ENCODE measurements around the gene OR2K2. TPM values are rescaled to one million over a fixed set of nuclear protein-coding genes. Genes with fewer than 3 reads are reported as not detected.
A peak's percentile ranks its signal among the peaks of the same experiment; 100 is the strongest.
"Not testable (repeated sequence)": the region's sequence is repeated elsewhere in the genome, so short reads cannot be mapped to it uniquely, and the experiment has no call there.

Gene OR2K2
- total RNA-seq, 1 donor from 2014 or later = not detected

GRCh38 chr9:111301195-111301594, 28.8 kb downstream of the OR2K2 start:
- Histone ChIP-seq H3K9me3 (no peaks in the 10 kb centered on the region), H3K27me3 (ENCODE audit: low read depth) (no peaks in the 10 kb centered on the region), H3K4me1 (no peaks in the 10 kb centered on the region), H3K27ac (no peak overlapping the region), H3K36me3 (no peaks in the 10 kb centered on the region), H3K4me3 (no peak overlapping the region)
- DNase-seq (no peak), ATAC-seq (no peak)
- no peak for TF ChIP-seq CTCF (IDR thresholded peaks at IDR 0.05)
- intact Hi-C loops (cut with DNase I) = no loop called here

- no peaks in the 10 kb centered on the region for H3K36me3 ChIP-seq
- H3K27ac ChIP-seq = peak overlapping the region; percentile 19
- H3K4me1 ChIP-seq = no peaks in the 10 kb centered on the region
- no peak for TF ChIP-seq CTCF (IDR thresholded peaks at IDR 0.05)
- no peak overlapping the region for H3K4me3 ChIP-seq
- intact Hi-C loops (cut with DNase I) = no loop called here
- ATAC-seq (no peak), DNase-seq (no peak)
- H3K9me3 ChIP-seq = no peaks in the 10 kb centered on the region
- H3K27me3 ChIP-seq (ENCODE audit: low read depth) = no peaks in the 10 kb centered on the region
Observed at GRCh38 chr9:111300140-111300735, 29.8 kb downstream of the OR2K2 start.

GRCh38 chr9:111299599-111299966, 30.4 kb downstream of the OR2K2 start:
- peak overlapping the region; percentile 19 for H3K27ac ChIP-seq
- intact Hi-C loops (cut with DNase I) = loop anchor here (10.0 kb wide), 1 partner anchor 665 kb away; no protein-coding TSS in a partner anchor
- not testable (repeated sequence) for H3K4me1 ChIP-seq; H3K4me3 ChIP-seq; H3K9me3 ChIP-seq; H3K27me3 ChIP-seq (ENCODE audit: low read depth); H3K36me3 ChIP-seq; DNase-seq; ATAC-seq

DNA sequence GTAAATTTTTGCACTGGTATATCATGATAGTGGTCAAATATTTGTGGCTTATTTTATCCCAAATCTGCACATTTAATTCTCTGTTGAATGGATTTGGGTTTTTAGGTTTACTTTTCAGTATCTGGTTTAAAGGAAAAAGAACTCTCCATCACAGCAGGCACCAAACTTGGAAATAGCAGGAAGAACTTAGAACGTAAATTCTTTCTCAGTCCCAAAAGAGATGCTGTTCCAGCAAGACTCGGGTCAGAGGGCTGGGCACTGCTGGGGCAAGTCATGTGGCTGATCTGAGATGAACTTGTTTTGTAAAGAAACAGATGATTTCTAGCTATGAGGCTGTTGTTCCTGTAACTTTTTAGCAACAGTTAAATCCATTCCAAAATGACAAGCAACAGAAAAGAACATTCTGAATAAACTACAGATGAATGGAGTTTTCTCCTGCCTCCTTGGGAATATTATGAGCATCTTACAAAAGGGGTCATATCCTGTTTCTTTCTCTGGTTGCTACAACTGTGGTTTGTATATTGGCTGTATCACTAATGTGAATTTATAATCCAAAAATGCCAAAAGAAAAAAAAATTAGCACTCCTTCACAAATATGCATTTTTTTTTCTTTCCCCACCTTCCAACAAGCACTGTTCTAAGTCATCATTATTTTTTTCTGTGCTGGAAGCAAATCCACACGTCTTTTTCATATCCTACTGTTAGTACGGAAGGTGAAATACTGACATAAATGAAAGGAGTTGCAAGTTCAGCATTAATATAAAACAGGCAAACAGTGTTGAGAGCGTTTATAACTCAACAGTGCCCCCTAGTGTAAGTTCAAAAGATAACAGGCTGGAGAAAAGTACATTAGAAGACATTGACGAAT, 31.1 kb downstream of the OR2K2 start:
- intact Hi-C loops (cut with DNase I) = loop anchor here (10.0 kb wide), 1 partner anchor 664 kb away; no protein-coding TSS in a partner anchor
- DNase-seq (no peak), ATAC-seq (peak; percentile 81 to 83)
- Histone ChIP-seq H3K27ac (no peak overlapping the region), H3K4me1 (no peaks in the 10 kb centered on the region), H3K27me3 (ENCODE audit: low read depth) (no peaks in the 10 kb centered on the region), H3K36me3 (no peaks in the 10 kb centered on the region), H3K4me3 (no peak overlapping the region), H3K9me3 (no peaks in the 10 kb centered on the region)
- TF ChIP-seq CTCF (IDR thresholded peaks at IDR 0.05) = peak; percentile 75

DNA sequence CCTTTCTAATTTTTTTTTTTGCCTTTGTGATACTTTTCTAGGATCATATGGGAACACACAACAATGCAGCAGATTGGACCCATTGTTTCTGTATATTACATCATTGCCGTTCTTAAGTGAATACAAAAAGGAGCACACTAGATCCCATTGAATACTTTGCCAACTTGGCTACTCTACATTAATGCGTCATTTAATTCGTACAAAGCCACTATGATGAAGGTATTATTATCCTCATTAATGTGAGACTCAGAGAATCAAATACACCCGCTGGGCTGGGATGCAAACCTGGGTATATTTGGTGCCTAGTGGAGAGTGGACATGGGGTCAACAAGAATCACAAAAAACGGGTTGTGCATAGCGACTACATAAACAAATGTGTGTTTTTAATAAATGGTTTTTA, 31.9 kb downstream of the OR2K2 start:
- intact Hi-C loops (cut with DNase I) = loop anchor here (10.0 kb wide), 1 partner anchor 663 kb away; no protein-coding TSS in a partner anchor
- no peaks in the 10 kb centered on the region for H3K36me3 ChIP-seq
- H3K4me1 ChIP-seq = no peaks in the 10 kb centered on the region
- ATAC-seq = no peak
- DNase-seq = no peak
- TF ChIP-seq CTCF (IDR thresholded peaks at IDR 0.05) = no peak
- H3K27me3 ChIP-seq (ENCODE audit: low read depth) = no peaks in the 10 kb centered on the region
- no peaks in the 10 kb centered on the region for H3K9me3 ChIP-seq
- no peak overlapping the region for H3K4me3 ChIP-seq
- H3K27ac ChIP-seq = no peak overlapping the region

Measured in lower lobe of right lung (tissue), 2 donors.